ENCODE data around the gene VPS52.
"Not testable (repeated sequence)": the region's sequence is repeated elsewhere in the genome, so short reads cannot be mapped to it uniquely, and the experiment has no call there.

Gene VPS52

GRCh38 chr6:33278810-33279209 is 7.1 kb upstream of the VPS52 start:
- DNase-seq, result no peak

GRCh38 chr6:33278392-33278741 is 6.7 kb upstream of the VPS52 start:
- no peak for DNase-seq

DNA sequence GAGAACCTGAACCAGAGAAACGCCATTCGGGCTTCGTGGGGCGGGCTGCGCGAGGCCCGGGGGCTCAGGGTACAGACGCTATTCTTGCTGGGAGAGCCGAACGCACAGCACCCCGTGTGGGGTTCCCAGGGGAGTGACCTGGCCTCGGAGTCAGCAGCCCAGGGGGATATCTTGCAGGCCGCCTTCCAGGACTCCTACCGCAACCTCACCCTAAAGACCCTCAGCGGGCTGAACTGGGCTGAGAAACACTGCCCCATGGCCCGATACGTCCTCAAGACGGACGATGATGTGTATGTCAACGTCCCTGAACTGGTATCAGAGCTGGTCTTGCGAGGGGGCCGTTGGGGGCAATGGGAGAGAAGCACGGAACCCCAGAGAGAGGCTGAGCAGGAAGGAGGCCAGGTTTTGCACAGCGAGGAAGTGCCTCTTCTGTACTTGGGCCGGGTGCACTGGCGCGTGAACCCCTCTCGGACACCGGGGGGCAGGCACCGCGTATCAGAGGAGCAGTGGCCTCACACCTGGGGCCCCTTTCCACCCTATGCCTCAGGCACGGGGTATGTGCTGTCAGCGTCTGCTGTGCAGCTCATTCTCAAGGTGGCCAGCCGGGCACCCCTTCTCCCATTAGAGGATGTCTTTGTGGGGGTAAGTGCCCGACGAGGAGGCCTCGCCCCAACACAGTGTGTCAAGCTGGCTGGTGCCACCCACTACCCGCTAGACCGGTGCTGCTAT is 6.2 kb upstream of the VPS52 start:
- no peak for DNase-seq

- no peak for DNase-seq
These were observed 5.4 kb upstream of the VPS52 start, which contains the start of gene B3GALT4 for GRCh38 chr6:33276864-33277662. Gene B3GALT4, plus strand, starts transcription at chr6:33277123. Its CDS starts 297 bp downstream, at chr6:33277420.

GRCh38 chr6:33276581-33276863 is 4.8 kb upstream of the VPS52 start:
- no peak for DNase-seq

DNA sequence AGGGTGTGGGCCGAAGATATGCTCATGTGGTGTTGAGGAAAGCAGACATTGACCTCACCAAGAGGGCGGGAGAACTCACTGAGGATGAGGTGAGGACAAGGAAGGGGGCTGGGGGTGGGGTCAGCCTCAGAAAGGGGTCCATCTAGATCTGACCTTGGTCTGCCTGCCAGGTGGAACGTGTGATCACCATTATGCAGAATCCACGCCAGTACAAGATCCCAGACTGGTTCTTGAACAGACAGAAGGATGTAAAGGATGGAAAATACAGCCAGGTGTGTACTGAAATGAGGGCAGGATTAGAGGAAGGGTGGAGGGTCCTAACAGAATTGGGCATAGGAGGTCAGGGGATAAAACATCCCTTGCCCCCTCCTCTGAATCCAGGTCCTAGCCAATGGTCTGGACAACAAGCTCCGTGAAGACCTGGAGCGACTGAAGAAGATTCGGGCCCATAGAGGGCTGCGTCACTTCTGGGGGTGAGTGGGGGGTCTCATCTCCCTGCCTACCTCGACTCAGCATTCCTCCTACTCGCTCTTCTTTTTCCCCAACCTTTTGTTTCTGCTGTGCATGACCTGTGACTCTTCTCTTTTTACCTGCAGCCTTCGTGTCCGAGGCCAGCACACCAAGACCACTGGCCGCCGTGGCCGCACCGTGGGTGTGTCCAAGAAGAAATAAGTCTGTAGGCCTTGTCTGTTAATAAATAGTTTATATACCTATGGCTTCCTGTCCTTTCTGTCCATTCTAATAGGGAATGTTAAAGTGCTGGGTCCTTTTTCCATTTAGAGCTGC is 4.3 kb upstream of the VPS52 start:
- DNase-seq, result not testable (repeated sequence)

GRCh38 chr6:33273924-33274902 is 2.5 kb upstream of the VPS52 start:
- DNase-seq, result no peak

GRCh38 chr6:33273129-33273923 is 1.6 kb upstream of the VPS52 start:
- no peak for DNase-seq

DNA sequence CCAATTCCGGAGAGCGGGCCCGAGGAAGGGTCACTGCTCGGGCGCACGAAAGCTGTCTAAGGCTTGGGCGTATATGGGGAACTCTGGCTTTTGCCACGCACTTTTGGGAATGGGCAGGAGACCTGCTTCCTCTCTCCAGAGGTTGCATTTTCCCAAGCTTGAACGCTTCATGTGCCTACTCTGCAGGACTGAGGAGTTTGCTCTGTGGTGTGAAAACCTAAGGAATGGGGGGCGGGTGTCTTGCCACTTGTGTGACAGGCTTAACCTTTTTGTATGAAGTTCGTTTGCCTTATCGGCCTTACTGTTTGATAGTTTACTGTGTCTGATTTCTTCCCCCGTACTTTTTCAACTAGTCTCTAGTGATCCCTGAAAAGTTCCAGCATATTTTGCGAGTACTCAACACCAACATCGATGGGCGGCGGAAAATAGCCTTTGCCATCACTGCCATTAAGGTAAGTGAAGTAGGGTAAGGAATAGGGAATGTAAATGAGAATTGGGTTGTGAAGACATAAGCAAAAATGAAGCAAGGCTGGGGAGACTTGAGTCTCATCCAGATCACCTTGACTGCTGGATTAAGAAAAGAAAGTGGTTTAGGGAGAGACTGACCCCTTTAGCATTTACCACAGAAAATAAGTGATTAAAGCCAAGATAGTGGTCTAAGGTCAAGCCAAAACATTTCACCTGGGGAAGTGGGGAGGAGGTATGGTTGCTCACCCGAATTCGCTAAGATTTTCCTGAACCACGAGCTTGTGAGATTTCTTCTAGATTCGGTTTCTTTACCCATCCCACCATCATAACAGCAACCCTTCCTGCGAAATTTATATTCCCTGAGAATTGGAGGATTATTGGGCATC is 826 bp upstream of the VPS52 start:
- DNase-seq, result no peak

DNA sequence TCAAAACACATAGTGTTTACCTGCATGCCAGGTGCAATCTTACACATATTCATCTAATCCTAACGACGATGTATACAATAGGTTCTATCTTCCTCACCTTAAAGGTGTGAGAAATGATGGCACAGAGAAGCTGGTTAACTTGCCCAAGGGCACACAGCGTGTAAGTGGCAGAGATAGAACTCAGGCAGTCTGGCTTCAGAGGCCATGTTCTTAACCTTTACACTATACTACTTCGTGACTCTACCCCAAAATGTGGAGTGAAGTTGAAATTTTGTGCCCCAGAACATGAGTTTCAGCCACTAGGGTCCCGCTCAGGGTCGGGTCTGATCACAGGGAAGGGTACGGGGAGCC is 584 bp downstream of the VPS52 start:
- no peak for DNase-seq

GRCh38 chr6:33264015-33264414 is 7.7 kb downstream of the VPS52 start:
- no peak for DNase-seq

DNA sequence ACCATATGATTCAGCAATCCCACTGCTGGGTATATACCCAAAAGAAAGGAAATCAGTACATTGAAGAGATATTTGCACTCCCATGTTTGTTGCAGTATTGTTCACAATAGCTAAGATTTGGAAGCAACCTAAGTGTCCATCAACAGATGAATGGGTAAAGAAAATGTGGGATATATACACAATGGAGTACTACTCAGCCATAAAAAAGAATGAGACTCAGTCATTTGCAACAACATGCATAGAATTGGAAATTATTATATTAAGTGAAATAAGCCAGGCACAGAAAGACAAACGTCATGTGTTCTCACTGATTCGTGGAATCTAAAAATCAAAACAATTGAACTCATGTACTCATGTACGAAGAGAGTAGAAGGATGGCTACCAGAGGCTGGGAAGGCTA is 9.2 kb downstream of the VPS52 start:
- not testable (repeated sequence) for DNase-seq

GRCh38 chr6:33259032-33259431 is 12.6 kb downstream of the VPS52 start:
- DNase-seq, result no peak

DNA sequence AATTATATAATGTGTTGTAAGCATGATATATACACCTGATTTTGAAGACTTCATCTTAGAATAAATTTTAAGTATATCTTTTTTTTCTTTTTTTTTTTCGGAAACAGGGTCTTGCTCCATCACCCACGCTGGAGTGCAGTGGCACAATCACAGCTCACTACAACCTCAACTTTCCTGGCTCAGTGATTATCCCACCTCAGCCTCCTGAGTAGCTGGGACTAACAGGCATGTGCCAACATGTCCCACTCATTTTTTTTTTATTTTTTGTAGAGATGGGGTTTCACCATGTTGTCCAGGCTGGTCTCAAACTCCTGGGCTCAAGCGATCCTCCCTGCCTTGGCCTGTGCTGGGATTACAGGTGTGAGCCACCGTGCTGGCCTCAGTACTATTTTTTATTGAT is 17.1 kb downstream of the VPS52 start:
- DNase-seq, result no peak

- no peak for DNase-seq
These were observed 18.9 kb downstream of the VPS52 start for GRCh38 chr6:33252759-33253158.

DNA sequence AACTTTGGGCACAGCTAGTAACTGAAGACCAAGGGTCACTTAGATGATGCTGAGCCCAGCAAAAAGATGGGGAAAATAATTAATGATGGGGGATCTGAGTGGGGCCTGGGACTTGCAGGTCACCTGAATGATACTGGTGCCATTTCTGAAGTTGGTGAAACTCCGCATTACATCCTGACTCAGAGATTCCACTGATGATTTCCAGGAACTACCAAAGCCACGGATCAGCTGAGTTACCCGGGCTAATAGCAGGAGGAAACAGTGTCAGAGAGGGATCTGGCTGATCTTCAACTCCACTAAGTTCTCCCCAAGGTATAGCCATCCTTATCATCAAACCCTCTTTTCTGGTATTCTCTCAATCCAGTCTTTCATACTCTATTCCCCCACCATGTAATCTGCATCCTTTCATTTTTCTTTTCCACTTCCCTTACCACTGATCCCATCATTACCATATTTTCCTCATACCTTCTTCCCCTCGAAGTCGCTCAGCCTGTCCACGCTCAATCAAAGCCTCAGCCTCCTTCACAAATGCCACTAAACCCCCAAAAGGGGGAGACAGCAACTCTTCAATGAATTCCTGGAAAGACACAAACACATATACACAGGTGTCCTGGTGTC is 20.2 kb downstream of the VPS52 start:
- DNase-seq, result no peak

GRCh38 chr6:33250731-33251130 is 20.9 kb downstream of the VPS52 start:
- no peak for DNase-seq

- no peak for DNase-seq
These were observed 21.7 kb downstream of the VPS52 start for GRCh38 chr6:33249732-33250630.

Data from GDM1 (cell line).